ENCODE results near the gene CENPO.
A peak's percentile ranks its signal among the peaks of the same experiment; 100 is the strongest.
"Not testable (repeated sequence)": the region's sequence is repeated elsewhere in the genome, so short reads cannot be mapped to it uniquely, and the experiment has no call there.

The CENPO gene

DNA sequence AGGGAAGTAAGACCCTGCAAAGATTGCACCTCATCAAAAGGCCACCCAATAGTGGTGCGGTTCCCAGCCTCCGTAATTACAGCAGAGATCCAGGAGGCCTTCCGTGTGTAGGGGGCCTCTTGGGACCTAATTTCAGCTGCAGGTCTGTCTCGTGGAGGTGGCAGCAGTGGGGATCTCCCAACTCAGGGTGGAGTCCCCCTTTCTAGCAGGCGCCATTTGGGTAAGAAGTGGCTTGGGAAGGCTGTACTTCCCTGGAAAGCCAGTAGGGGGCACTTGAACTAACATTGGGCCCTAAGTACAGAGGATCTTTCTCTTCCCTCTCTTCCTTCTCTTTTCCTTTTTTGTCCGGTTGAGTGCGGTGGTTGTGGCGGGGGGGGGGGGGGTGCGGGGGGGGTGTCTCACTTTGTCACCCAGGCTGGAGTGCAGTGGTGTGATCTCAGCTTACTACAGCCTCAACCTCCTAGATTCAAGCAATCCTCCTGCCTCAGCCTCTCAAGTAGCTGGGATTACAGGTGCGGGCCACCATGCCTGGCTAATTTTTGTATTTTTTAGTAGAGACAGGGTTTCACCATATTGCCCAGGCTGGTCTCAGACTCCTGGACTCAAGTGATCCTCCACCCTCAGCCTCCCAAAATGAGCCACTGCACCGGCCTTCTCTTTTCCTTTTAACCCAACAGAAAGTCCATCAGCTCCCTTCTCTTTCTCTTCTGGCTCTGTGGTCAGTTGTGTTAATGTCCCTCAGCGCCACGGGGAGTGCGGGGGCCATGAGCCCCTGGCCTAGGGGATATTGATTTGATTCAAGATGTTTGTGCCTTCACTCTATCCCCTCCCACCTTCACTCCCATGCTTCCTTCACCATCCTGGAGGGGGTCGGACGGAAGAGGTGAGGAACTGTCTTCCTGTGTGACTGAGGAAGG lies 32.0 kb downstream of the CENPO start:
- DNase-seq = no peak

DNA sequence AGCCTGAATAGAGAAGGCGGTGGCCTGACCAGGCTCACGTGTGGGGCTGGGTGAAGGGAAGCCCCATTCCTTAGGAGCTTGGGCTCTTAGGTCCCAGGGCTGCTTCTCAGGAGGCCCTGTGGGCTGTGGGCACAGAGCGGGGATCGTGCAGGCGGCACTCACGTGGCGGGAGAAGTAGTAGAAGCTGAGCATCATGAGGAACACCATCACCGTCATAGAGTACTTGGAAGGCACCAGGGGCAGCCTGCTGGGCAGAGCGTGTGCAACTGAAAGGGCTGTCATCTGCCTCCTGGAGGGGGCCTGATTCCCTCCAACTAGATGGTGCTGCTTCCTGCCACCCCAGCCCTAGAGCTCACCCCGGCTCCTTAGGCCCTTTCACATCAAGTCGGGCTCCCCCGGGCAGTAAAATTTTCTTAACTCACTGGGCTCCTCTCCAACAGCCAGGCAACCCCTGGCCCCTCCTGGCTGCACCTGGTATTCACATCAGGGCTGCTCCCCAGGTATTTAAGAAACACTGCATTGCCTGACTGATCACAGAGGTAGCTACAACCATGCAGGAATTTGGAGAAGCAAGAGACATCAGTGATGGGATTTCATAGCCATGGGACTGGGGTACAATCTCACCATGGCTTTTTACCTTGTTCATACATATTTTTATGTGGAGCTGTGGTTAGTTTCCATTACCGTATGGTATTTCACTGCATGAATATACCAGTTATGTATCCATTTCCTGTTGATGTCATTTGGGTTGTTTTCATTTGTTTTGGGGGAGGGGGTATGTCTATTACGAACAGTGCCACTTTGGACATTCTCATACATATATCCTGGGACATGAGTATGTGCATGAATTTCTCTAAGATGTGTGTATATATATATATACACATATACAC lies 32.9 kb downstream of the CENPO start:
- DNase-seq = no peak

DNA sequence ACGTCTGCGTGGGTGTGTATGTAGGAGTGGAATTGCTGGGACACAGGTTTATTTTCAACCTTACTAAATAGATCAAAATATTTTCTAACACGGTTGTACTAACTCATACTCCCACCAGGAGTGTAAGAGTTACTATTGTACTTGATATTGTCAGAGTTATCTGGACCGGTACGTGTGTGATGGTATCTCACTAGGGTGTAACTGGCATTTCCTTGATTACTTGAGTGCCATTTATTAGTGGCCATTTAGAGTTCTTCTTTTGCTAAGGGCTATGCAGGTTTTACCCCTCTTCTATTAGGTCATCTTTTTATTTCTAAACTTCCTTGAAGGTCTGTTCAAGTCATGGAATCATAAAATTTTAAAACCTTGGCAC lies 33.5 kb downstream of the CENPO start:
- DNase-seq = no peak

DNA sequence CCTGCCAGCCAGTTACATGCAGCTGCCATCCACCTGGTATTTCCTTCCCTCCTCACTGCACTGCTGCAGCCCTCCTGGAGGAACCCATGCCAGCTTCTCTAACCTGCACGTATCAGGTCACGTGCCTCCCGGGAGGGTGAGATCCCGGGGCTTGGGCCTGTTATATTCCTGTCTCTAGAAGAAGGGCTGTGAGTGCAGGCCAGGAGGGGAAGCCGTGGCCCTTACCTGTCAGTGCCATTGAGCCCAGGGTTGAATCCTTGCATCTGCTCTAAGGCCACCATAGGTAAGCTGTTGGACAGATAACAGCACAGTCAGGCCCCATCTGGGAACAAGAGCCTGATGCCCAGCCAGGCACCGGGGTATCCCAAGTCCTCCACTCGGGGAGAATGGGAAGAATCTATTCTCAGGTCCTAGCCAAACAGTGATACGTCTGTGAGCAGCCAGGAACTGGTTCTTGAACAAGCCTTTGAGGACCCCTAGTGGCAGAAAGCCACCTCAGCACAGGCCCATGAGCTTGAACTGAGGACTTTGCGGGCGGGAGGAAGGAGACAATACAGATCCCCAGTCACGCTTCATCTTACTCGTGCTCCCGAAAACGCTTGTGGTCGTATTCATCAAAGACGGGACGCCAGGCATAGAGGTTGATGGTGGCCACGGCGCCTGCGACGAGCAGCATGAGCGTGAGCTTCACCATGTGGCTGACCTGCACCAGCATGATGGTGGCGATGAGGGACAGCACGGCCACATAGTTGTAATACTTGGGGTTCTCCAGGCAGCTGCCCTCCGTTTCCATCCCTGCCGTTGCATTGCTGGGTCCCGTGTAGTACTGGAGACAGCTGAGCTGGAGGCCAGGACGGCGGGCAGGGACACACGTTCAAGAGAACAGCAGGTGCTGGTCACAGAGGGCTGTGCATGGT lies 34.4 kb downstream of the CENPO start:
- DNase-seq = peak; percentile 66

DNA sequence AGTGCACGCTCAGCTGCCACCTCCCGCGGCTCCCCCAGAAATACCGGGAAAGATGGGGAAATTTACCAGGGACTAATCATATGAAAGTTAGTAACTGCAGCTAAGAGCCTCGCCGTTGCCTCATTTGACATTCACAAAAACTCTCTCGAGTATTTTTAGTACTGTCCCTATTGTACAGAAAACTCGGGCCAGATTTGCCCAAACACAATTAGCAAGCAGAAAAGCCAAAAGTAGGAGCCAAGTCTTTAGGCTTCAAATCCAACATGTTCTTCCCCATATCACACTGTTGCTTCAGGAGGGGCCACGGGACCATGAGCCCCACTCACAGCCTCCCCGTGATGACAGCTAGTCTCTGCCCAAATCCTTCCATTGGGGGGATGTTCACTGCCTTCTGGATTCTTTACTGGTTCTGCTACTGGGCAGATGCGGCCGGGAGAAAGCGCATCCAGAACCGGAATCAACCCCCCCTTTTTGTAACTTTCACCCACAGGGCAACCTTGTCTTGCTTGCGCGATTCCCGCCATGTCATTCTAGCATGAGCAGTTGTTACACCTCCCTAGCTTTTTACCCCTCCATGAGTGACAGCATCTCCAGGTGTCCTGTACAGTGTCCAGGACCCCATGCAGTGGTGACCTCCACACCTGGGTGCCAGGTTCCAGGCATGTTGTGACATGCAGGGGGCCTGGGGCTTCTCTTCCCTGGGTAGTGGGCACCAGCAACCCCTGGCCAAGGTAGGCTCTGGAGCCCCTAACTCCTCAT lies 35.2 kb downstream of the CENPO start:
- DNase-seq = no peak

DNA sequence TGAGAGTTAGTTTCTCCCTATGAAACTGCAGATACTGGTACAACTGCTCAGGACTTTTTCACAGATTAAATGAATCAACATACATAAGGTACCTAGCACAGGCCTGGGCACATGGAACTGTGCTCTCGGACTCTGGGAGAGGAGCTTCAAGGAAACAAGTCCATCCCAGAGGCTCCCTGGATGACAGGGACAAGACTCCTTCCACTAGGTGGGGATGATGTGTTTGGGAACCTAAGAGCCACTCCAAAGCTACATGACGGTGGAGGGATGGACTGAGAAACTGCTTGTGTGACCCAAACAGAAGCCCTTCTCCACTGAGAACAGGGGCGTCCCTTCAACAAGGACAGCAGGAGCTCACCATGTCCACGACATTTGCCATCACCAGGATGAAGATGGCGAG lies 37.1 kb downstream of the CENPO start:
- DNase-seq = no peak

DNA sequence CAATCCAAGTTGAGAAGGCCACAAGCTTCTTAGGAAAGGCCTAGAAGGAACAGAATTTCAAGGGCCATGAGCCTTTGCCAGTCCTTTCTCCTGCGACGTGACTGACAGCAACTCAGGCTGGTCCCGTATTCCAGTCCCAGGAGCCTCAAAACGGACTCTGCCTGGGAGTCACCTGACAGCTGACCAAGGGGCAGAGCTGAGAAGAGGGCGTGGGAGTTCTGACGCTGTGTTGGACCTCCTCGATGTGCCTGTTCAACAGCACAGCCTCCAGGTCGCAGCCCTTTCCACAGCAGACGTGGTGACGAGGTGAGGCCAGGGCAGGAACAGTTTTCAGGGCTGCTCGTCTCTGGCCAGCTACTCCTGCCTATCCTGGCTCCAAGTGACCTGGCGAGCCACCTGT lies 37.6 kb downstream of the CENPO start:
- DNase-seq = no peak

DNA sequence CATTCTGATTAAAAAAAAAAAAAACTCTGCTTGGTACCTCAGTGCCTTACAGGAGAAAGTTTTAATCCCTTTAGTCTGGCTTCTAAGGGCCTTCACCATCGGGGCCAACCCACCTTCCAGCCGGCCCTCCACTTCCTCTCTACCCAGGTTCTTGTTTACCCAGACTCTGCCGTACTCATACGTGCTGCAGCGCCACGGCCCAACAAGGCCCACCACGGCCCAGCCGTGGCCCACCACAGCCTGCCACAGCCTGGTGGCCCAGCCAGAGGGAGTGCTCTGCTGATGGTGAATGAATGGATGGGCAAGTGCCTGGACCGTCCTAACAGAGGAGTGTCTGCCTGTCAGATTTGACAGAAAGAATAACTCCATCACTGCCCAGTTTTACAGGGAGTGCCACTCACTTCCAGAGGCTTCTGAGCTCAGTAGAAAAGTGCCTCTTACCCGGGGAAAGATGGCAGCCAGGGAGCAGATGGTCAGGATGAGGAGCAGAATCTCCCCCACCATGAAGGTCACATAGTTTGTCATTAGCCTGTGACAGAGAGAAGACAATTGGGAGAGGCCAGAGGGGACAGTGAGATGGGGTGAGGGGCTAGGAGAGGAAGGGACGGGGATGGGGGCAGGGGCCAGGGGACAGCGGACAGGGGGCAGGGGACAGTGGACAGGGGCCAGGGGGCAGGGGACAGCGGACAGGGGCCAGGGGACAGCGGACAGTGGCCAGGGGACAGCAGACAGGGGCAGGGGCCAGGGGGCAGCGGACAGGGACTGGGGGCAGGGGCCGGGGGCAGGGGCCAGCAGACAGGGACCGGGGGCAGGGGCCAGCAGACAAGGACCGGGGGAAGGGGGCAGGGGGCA lies 38.2 kb downstream of the CENPO start:
- no peak for DNase-seq

DNA sequence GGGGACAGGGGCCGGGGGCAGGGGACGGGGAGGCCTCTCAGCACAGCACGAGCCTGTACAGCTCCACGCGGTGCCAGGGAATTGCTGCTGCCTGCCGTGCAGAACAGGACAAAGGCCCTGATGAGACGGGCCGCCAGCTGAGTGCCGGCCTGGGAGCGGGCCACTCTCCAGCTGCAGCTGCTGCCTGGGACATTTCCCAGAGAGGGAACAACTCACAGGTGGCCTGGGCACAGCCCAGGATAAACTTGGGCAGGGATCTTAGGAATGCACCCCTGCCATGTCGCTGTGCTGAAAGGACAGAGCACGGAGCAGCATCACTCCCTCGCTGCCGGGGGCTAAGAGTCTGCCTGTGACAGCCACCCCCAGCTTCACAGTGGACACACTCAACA lies 38.8 kb downstream of the CENPO start:
- DNase-seq = no peak

DNA sequence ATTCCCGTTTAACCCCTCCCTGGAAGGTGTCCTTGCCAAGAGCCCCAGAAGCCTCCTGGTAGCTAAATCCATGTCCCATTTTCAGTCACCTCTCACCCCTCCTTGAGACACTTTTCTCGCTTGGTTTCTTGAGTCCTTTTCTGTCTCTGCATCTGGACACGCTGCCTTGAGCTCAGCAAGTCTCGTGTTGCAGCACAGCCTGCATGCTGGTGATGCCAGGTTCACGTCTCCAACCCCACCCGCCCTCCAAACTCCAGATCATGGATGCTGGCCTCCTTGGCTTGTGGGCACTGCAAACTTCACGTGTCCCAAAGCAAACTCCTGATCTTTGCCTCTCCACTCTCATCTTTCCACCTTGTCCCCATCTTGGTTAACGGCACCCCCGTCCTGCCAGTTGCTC lies 39.3 kb downstream of the CENPO start:
- no peak for DNase-seq

DNA sequence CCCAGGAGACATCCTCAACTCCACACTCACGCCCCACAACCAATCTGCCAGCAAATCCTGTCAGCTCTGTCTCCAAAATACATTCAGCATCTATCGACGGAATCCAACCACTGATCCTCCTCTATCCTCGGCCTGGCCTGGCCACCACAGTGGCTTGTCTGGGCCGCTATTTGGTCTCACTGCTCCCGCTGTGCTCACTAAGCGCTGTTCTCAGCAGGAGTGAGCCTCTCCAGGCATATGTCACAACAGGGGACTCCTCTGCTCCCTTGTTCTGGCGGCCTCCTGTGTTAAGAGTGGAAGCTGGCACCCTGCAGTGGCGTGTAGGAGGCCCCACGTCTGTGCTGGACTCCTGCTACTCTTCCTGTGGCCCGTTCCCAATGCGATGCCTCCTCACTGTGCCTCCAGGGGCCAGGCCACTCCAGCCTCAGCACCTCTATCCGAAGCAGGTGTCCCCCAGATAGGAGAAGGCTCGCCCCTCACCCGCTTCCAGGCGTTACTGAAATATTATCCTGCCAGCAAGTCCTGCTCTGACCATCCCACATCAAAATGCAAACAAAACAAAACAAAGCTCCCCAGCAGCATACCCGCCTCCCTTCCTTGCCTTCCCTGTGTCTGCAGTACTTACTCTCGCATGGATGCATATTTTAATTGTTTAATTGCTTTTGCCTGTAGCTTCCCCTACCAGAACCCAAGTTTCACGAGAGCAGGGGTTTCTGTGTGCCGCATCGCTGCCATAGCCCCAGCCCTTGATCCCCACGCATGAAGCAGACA lies 39.9 kb downstream of the CENPO start:
- DNase-seq = no peak

DNA sequence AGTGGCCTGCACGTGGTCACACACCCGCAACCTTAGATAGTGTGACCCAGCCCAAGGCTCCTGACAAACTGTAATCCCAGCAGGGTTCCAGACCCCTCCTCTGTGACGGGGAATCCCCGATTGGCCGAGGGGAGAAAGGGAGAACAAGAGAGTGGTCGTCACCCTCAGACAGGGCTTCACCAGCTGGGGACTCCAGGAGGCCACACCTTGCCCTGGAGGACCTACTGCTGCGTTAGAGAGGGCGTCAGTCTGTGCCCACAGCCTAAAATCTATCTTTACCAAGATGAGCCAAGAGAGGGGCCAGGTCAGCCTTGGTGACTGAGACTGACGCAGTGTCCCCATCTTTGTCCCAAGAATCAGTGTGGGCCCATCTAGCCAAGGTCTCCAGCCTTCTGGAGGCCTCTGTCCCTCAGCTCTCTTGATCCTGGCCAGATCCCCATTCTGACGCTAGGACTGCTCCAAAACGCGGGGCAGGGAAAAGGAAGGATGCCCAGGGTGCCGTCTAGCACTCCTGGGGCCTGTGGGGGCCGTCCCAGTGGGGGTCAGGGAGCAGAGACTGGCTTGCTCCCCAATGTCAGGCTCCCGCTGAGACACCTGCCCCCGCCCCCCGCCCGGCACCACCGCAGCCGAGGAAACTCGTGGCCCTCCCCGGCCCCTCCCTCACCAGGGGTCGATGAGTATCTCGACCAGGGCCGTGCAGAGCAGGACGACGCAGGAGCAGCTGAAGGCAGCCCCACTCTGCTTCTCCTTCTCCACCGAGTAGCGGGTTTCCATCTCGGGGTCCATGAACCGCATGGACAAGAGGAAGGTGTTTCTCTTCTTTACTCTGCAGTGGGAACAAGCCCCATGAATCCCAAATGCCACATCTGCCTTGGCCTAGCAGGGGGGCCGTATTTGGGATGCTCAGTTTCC lies 40.9 kb downstream of the CENPO start:
- DNase-seq = no peak

DNA sequence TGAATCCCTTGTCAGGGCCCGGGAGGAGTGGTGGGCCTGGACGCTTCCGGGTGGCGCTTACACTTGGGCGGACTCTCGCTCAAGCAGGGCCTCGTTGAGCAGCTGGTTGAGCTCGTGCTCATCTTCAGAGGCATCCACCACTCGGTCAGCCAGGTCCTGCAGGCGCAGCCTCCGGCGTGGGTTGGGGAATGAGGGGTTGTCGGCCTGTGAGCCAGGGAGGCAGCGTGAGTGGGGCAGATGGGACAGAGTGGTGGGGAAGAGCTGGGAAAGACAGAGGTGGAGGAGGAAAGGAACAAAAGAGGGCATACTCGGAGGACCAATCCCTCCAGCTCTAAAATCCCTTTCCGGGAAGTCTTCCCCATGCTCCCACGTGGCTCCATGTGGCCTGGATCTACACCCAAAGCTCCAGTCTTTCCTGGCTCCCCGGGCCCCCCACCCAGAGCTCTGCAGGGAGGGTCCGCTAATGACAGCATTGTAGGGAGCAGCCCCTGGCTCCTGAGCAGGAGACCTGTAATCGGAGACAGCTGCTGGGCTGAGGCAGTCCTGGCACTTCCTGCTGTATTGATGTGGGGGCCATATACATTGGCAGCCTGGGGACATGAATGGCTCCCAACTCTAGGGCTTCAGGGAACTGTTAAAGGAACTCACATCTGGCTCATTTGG lies 41.6 kb downstream of the CENPO start:
- no peak for DNase-seq

DNA sequence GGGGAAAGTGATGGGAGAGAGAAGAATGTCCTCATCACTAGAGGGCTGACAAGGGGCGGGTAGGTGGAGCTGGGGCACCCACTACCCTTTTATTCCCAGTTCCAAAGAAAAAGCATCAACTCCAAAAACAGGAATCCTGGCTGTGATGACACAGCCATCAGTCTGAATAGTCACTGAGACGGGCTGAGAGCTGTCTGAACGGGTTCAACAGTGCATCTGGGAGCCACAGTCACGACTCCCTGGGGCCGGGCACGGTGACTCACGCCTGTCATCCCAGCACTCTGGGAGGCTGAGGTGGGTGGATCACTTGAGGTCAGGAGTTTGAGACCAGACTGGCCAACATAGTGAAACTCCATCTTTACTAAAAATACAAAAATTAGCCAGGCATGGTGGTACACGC lies 42.2 kb downstream of the CENPO start:
- not testable (repeated sequence) for DNase-seq

DNA sequence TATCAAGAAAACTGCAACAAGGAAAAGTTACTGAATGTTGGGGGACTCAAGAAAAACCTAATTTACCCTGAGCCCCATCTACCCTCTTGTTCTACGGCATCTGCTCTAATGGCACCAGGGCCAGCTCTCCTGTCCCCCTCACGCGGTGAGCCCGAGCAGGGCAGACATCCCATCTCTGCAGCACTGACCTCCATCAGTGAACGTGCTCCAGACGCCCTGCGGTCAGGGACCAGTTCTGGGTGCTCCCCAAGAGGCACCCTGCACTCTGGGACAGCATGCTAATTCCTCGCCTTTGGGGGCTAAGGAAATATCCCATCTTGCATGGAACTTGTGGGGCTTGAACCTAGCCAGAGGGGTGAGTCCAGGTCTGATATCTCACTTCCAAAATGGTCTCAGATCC lies 43.0 kb downstream of the CENPO start:
- no peak for DNase-seq

DNA sequence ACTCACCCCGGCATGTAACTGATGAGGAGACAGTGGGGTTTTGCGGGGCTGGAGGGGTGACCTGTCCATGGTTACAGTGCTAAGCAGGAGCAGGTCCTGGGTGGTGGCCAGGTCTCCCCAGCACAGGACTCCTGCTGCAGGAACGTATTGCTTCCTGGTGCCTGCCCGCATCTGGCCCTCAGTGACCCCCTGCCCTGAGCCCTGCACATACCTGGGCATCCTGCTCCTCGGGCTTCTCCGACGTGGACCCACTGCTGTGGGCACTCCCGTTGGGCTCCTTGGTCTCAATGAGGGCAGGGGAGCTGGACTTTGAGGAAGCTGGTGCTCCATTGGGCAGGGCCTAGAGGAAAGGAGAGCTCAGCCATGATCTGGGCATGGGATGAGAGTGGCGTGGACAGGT lies 43.5 kb downstream of the CENPO start:
- DNase-seq = no peak

DNA sequence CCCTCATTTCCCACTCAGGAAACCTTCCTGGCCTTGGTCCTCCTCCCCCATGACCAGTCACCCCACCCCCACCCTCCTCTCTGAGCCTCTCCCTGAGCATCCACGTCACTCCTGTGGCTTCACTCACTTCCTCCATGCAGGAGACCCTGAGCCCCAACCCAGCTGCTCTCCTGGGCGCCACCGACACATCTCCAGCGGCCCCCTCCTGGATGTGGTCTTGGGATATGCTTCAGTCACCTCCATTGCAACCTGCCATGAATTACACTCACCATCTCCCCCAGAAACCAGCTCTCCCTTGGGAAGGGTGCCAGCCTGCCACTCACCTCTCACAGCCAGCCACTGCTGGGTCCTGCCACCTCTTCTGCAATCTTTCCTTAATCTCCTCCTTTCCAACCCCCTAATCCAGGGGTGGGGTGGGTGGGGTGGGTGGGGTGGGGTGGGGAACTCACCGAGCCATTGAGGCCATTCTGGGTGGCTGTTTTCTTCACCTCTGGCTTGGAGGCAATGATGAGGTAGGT lies 44.8 kb downstream of the CENPO start:
- DNase-seq = no peak

DNA sequence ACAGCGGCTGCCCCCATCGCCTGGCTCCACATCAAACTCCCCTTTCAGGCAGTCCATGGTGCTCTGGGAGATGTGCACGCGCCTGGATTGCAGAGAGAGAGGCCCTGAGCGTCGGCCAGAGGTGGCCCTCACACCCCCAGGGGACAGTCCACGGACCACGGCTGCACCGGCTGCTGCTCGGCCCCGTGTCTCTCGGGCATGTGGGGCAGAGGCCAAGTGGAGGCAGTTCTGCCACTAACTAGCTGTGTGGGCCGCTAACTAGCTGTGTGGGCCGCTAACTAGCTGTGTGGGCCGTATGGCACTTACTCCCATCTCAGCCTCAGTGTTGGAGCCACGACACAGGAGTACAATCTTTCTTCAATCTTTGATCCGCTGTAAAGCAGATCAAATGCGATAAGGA lies 45.3 kb downstream of the CENPO start:
- no peak for DNase-seq

DNA sequence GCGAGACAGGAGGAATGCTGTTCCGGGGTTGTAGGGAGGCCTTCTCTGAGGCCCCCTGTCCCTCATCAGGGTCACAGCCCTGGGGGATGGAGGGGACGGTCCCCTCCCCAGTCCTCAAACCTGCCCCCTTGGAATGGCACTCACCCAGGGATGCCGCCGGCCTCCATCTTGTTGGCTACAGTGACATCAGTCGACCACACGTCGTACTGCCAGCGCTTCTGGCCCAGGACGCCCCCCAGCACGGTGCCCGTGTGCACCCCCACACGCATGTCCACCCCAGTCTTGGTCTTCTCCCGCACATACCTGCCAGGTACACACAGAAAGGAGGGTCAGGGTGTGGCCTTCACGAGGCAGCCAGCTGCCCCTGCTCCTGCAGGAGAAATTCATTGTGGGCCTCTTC lies 46.5 kb downstream of the CENPO start:
- DNase-seq = no peak

Data from GDM1 (cell line).